GM19193 (cell line): ENCODE data around the gene USP22.

Experiments used
- POLR2A ChIP-seq: IDR thresholded peaks from 4 replicates; pipeline ENCODE4 v1.6.1; 2011; ENCODE audit not compliant: insufficient read depth, insufficient read length; ENCODE audit errors: extremely low read depth

Gene USP22

GRCh38 chr17:21014498-21014897, 28.3 kb downstream of the USP22 start:
- no peak for TF ChIP-seq POLR2A

DNA sequence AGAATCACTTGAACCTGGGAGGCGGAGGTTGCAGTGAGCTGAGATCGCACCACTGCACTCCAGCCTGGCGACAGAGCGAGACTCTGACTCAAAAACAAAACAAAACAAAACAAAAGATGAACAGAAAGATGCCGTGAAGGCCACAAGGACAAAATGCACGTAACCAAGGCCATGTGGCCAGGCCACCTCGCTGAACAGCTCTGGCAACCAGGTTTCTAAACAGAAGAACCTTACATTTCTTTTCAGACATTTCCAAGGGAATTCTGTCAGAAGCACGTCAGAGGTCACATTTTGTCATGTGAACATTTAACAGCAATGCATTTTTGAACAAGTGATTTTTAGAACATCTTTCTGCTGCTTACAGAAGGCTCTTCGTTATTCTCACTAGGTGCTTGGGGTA, 28.8 kb downstream of the USP22 start:
- no peak for TF ChIP-seq POLR2A

DNA sequence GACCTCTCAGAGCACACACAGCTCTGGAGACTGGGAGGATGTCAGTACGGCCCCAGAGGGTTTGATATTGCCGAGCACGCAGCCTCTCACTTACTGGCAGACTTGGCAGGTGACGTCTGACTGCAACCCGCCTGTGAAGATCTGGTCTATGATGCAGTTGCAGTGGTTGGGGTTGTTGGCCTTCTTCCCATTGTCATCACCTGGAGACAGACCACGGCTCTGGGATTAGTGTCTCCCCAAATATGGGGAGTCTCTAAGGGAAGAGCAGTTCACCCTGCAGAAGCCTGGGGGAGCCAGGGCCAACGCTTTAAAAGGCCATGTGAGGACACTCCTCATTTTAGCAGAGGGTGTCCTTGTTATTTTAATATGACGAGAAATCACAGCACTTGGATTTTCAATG, 30.1 kb downstream of the USP22 start:
- TF ChIP-seq POLR2A, result no peak

DNA sequence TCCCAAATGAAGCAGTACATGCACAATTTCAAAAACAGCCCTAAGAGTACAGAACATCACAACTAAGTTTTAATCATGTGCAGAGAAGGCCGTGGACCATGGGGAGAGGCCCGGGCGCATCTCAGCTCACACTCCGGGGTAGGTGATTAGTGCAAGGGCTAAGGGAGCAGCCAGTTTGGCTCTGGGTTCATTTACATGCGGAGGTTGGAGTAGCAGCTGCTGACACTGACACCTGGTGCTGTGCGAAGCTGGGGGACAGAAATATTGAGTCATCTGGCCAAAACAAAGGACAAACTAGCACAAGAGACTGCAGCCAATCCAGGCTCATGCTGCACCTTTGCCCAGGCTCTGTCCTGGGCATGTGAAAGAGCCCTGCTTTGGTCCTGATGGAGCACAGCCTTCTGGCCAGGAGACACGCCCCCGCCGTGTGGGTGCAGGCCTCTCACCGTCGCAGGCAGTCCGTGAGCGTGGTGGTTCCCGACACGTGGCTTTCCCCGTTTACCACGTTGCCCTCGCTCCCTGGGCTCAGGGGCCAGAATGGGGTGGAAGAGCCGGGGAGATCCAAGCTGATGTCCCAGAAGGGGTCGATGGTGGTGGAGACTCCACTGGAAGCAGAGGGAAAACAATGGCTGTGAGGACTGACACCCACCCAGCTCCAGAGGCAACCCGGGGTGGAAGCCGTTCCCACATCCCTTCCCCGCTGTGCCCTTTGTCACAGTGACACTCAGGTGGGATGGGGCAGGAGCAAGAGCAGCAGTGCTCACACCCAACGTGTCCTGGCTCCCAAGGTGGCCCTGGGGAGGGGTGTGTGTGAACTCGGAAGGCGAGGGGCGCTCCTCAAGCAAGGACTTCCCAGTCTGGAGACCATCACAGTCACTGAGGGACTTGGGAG, 31.9 kb downstream of the USP22 start:
- TF ChIP-seq POLR2A, result no peak

- no peak for TF ChIP-seq POLR2A
Observed at GRCh38 chr17:21008992-21009671, 33.7 kb downstream of the USP22 start.

- TF ChIP-seq POLR2A, result no peak
Observed at GRCh38 chr17:21008160-21008915, 34.5 kb downstream of the USP22 start.

DNA sequence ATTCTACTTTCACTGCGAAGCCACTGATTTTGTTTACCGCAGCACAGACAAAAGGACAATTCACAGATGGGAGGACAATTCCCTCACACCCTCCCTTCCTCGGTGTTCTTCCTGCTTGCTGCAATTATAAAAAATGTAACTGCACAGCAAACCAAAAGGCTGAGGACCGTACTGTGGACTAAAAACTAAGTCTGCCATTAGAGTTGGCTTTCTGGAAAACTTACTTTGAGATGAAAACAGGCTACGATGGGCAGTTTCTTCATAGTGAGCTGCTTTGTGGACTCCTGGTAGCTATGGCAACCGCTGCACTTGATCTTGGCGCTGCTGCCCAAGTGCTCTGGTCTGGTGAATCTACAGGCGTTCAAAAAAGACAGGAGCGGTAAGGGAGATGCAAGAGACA, 35.2 kb downstream of the USP22 start:
- no peak for TF ChIP-seq POLR2A

GRCh38 chr17:21005803-21006202, 37.0 kb downstream of the USP22 start:
- no peak for TF ChIP-seq POLR2A

DNA sequence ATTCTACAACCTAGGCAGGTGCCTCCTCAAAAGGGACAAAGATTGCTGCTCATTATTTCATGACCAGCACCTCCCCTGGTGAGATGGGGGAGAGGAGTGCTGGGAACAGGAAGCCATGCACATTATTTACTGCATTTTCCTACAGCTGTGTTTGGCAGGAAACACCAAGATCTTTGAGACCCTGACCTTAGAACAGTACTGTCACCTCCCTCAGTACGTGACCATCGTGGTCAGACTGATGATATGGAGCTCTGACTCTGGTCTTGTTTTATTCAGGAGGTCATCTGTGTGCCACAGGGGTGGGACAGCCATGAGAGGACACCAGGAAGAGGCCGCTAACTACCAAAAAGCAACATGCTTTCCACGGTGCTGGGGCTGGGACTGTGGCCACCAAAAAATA, 37.4 kb downstream of the USP22 start:
- TF ChIP-seq POLR2A, result no peak

DNA sequence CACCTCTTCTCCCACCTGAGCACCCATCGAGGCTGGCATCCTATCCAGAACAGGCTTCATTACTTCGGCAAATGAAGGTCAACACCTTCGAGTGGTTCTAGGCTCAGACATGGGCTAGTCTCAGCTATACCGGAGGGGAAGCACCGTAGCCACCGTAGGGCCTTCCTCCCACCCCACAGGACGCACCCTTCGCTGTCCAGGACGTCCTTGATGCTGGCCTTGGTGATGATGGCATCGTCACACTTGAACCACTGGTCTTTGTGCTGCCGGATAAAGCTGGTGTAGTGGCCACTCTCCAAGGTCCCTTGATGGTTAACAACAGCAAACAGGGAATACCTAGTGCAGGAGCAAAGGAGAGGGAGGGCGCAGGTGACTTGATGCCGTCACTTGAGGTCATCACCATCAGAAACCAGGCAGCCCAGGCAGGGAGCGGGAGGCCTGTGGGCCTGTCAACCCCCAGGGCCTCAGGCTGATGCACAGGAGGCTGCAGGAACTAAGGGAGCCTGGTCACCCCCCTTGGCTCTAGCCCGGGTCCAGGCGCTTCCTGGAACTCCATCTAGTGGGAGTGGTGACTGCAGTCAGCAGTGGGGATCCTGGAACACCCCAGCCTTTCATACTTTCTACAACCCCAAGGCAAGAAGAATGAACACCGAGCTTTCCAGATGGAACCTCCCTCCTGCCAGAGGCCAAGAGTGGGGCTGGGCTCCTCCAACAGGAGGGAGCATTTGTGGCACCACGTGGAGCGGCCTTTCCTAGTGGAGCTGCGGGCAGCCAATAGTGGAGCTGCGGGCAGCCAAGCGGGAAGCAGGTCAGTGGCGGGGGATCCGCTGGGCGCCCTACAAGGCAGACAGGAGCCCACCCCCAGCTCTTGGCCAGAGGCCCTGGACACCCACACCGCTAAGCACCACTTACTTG, 38.5 kb downstream of the USP22 start:
- TF ChIP-seq POLR2A, result no peak

- TF ChIP-seq POLR2A, result no peak
Observed at GRCh38 chr17:21003007-21003621, 39.7 kb downstream of the USP22 start.

DNA sequence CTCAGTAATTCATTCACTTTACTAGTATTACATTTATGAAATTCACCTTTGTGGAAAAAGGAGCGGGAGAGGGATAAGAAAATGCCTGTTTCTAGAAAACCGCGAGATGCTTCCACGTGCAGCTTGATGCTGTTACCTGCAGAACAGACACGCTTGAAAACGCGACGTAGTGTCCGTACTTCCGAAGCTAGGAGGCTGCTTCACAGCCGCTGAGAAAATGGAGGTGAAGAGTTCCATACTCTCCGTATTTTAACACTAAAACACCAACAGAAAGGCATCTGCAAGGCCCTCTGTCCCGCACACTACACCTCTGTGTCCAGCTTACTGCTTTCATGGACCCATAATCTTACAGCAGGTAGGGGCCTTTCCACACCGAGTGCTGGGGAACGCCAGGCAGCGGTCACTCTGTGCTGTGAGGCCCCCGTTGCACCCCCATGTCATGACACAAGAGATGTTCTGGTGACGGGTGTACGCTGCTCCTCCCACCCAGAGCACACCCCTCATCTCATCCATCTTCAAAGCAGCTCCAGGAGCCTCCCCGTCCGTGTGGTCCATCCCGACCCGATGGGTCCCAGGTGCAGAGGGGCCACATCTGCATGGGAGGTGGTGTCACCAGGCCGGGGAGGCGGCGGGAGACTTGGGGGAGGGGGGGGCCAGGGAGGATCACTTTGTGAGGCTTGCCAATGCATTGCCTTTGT, 40.4 kb downstream of the USP22 start:
- no peak for TF ChIP-seq POLR2A

DNA sequence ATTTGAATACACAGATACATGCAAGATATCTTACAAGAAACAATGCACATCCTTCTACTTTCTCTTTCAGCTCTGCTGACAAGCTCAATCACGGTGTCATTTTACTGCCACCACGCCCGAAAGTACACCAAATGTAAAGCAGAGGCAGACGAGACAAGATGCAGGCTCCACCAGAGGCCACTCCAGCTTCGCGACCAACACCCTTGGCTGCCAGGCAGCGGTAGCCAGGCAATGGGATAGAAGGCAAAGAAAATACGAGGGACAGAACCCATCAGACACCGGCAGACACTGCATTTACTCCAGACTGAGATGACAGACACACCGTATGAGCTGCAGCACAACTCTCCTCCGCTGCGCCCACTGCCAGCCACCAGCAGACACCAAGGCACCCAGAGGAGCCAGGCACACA, 41.0 kb downstream of the USP22 start:
- no peak for TF ChIP-seq POLR2A

GRCh38 chr17:21001111-21001812, 41.5 kb downstream of the USP22 start:
- TF ChIP-seq POLR2A, result no peak
